Measurements from ENCODE around the gene DENND5B.

DNA sequence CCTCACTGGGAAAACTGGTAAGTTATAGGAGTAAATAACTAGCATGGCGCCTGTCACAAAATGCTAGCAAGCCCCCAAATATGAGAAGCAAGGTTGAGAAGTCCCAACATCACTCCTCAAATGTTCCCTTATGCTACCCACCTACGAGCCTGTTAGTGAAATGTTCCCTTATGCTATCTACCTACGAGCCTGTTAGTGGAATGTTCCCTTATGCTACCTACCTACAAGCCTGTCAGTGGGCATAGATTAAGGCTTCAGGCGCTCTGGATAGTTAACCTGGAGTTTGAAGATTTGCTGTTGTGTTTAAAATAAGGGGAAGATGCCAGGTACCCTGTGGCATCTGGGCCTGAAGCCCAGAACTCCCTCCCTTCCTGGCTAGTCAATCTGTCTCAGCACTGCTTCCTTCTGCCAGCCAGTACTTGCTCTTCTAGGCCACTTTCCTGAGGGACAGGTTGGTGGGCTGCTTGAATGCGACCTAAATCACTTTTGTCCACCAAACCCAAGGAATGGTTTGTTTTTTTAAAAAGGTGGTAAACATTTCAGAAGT is 197.9 kb downstream of the DENND5B start:
- TF ChIP-seq, protein P1, sequence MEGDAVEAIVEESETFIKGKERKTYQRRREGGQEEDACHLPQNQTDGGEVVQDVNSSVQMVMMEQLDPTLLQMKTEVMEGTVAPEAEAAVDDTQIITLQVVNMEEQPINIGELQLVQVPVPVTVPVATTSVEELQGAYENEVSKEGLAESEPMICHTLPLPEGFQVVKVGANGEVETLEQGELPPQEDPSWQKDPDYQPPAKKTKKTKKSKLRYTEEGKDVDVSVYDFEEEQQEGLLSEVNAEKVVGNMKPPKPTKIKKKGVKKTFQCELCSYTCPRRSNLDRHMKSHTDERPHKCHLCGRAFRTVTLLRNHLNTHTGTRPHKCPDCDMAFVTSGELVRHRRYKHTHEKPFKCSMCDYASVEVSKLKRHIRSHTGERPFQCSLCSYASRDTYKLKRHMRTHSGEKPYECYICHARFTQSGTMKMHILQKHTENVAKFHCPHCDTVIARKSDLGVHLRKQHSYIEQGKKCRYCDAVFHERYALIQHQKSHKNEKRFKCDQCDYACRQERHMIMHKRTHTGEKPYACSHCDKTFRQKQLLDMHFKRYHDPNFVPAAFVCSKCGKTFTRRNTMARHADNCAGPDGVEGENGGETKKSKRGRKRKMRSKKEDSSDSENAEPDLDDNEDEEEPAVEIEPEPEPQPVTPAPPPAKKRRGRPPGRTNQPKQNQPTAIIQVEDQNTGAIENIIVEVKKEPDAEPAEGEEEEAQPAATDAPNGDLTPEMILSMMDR (IDR thresholded peaks at IDR 0.05), result no peak
- TF ChIP-seq RAD21 (conservative IDR thresholded peaks at IDR 0.05 in 1 of 2, IDR thresholded peaks at IDR 0.05 in 1 of 2) (no peak), CHD2 (IDR thresholded peaks at IDR 0.05; ENCODE audit: low read length, partially characterized antibody) (no peak), POLR2A (IDR thresholded peaks at IDR 0.05; ENCODE audit: low read length) (no peak), RFX5 (IDR thresholded peaks at IDR 0.05) (no peak), ZFP36 (IDR thresholded peaks at IDR 0.05; ENCODE audit: borderline replicate concordance, partially characterized antibody) (no peak), SREBF2 (IDR thresholded peaks at IDR 0.05) (no peak), JUN (IDR thresholded peaks at IDR 0.05) (no peak), CBX2 (IDR thresholded peaks at IDR 0.05; ENCODE audit: borderline replicate concordance, low read depth) (no peak), FOXS1 (CRISPR knock-in tag; IDR thresholded peaks at IDR 0.05) (no peak), BHLHE40 (IDR thresholded peaks at IDR 0.05; ENCODE audit: low read depth, low read length) (no peak), MYC (IDR thresholded peaks at IDR 0.05; ENCODE audit: borderline replicate concordance, low read length) (no peak)
- TF ChIP-seq, protein P2, sequence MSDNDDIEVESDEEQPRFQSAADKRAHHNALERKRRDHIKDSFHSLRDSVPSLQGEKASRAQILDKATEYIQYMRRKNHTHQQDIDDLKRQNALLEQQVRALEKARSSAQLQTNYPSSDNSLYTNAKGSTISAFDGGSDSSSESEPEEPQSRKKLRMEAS (IDR thresholded peaks at IDR 0.05), result no peak

Measured in A549 (cell line).